ENCODE measurements around the gene C20orf204.

Gene C20orf204

DNA sequence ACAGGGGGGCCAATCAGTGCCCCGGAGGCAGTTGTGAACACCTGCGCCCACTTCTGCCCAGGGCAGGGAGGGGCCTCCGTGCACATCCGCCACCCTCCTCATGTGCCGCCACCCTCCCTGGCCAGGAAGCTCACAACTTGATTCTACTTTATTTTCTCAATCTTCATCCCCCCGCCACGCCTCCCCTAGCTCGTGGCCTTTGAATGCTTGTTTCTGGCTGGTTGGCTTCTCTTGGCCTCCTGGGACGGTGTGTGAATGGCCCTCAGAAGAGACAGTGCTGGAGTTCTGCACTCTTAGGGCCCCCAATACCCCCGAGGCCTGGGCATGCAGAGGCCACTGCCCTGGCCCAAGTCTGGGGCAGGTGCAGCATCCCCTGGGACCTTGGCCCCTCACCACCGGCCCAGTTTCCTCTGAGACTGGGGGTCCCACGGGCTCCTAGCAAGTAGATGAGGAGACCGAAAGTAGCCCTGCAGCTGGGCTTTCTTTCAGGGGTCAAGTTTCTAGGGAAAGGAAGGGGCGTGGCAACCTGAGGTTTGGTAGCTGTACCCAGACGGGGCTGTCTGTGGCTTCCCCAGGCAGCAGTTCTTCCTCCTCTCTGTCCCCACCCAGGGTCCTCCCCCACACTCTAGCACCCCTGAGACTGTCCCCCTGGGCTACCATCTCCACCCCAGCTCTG is 42.0 kb downstream of the C20orf204 start:
- Histone ChIP-seq H3K18ac (ENCODE audit: low read length) (no peak overlapping the region), H2BK15ac (replicated peaks; ENCODE audit: low read depth) (no peak overlapping the region), H3K36me3 (ENCODE audit: control insufficient read depth, insufficient read depth, low read length) (no peaks in the 10 kb centered on the region), H3K4me3 (ENCODE audit: low read length) (no peak overlapping the region), H3K4me2 (ENCODE audit: low read length) (no peak overlapping the region), H3K79me2 (ENCODE audit: control insufficient read depth, insufficient read depth, low read length) (no peaks in the 10 kb centered on the region), H3K27ac (ENCODE audit: low read depth, low read length) (no peak overlapping the region), H3K4me1 (ENCODE audit: control insufficient read depth, low read depth, low read length) (no peaks in the 10 kb centered on the region), H3K79me1 (ENCODE audit: low read length) (no peaks in the 10 kb centered on the region), H3K4ac (ENCODE audit: low read depth, low read length) (no peak overlapping the region), H2AK5ac (ENCODE audit: low read length) (no peak overlapping the region), H4K5ac (ENCODE audit: low read length) (no peak overlapping the region), H2BK5ac (ENCODE audit: low read length) (no peak overlapping the region), H3K9ac (ENCODE audit: low read length) (peak overlapping the region; percentile 15), H2BK120ac (ENCODE audit: low read depth, low read length) (no peak overlapping the region), H3K27me3 (ENCODE audit: insufficient read depth, low read length, poor library complexity) (no peaks in the 10 kb centered on the region), H3K23ac (ENCODE audit: low read length) (no peak overlapping the region), H3K56ac (ENCODE audit: low read length) (peak overlapping the region; percentile 38), H4K8ac (ENCODE audit: low read depth, low read length) (no peak overlapping the region)
- DNase-seq: no peak
- no CpG with 5 or more reads among the region's 15 CpGs for WGBS (ENCODE audit: extremely low coverage, insufficient coverage, low lambda C conversion rate)

DNA sequence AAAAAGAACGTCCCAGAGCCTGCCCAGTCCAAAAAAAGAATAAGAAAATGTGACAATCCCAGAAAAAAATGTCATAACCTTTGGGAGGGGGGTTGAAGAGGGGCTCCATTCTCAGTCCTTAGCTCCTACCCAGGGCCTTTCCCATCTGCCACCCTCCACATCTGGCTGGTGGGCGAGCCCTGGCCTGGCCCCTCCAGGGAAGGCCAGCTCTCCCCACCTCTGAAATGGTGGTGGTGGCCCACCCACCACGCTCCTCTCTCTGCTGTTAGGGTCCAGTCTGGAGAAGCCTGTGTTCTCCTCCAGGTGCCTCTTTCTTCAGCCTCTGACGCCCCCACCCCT is 42.9 kb downstream of the C20orf204 start:
- no peaks in the 10 kb centered on the region for H3K79me2 ChIP-seq (ENCODE audit: control insufficient read depth, insufficient read depth, low read length)
- H3K4me1 ChIP-seq (ENCODE audit: control insufficient read depth, low read depth, low read length): no peaks in the 10 kb centered on the region
- H3K4ac ChIP-seq (ENCODE audit: low read depth, low read length): no peak overlapping the region
- no CpG with 5 or more reads among the region's 4 CpGs for WGBS (ENCODE audit: extremely low coverage, insufficient coverage, low lambda C conversion rate)
- no peak overlapping the region for H4K5ac ChIP-seq (ENCODE audit: low read length)
- H3K23ac ChIP-seq (ENCODE audit: low read length): no peak overlapping the region
- DNase-seq: no peak
- no peak overlapping the region for H4K8ac ChIP-seq (ENCODE audit: low read depth, low read length)
- no peak overlapping the region for H2BK5ac ChIP-seq (ENCODE audit: low read length)
- peak overlapping the region; percentile 58 for H3K4me2 ChIP-seq (ENCODE audit: low read length)
- H3K9ac ChIP-seq (ENCODE audit: low read length): peak overlapping the region; percentile 82
- no peak overlapping the region for H3K27ac ChIP-seq (ENCODE audit: low read depth, low read length)
- H3K18ac ChIP-seq (ENCODE audit: low read length): peak overlapping the region; percentile 69
- no peaks in the 10 kb centered on the region for H3K36me3 ChIP-seq (ENCODE audit: control insufficient read depth, insufficient read depth, low read length)
- no peak overlapping the region for H2BK120ac ChIP-seq (ENCODE audit: low read depth, low read length)
- peak overlapping the region; percentile 64 for H3K4me3 ChIP-seq (ENCODE audit: low read length)
- H3K27me3 ChIP-seq (ENCODE audit: insufficient read depth, low read length, poor library complexity): peaks cover 2% of the 10 kb centered on the region
- no peak overlapping the region for H2AK5ac ChIP-seq (ENCODE audit: low read length)
- no peaks in the 10 kb centered on the region for H3K79me1 ChIP-seq (ENCODE audit: low read length)
- no peak overlapping the region for H2BK15ac ChIP-seq (replicated peaks; ENCODE audit: low read depth)
- H3K56ac ChIP-seq (ENCODE audit: low read length): peak overlapping the region; percentile 92

DNA sequence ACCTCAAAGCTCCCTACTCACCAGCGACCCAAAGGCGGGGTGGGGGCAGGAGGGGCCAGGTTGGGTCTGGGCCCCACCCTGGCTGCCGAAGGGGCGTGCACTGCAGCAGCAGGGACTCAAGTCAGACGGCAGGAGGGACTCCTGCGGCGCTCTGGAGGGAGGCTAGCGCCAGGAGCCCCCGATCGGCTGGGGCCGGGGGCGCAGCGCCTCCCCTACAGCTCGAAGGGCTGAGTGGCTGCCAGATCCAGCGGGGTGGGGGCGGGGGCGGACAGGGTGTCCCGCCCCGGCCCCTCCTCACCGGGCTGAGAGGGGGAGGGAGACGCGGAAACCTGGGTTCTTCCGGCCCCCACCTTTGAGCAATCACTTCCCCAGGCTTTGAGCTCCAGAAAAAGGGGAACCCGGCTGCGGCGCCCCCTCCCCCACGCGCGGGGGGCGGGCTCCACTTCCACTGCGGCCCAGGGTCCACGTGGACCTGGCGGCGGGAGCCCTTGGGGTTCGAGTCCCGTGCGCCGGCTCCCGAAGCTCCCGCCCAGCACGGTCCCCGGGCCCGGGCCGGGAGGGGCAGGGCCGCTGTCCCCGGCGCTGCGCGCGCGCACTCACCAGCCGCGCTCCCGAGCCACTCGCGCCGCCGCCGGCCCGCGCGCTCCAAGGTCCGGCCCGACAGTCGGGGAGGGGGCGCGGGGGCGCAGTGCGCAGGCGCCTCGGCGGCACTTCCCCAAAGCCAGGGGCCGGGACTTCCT is 43.5 kb downstream of the C20orf204 start, which contains the start of gene RGS19:
TSS of gene RGS19 (minus strand) at position 246 of the 740 bp plus-strand sequence. CDS start 2,632 bp downstream, outside the sequence.
- no peaks in the 10 kb centered on the region for H3K36me3 ChIP-seq (ENCODE audit: control insufficient read depth, insufficient read depth, low read length)
- no peaks in the 10 kb centered on the region for H3K79me1 ChIP-seq (ENCODE audit: low read length)
- no peak within 1 kb of the TSS for H2AK5ac ChIP-seq (ENCODE audit: low read length)
- H3K4me2 ChIP-seq (ENCODE audit: low read length): peak within 1 kb of the TSS; percentile 97
- H2BK120ac ChIP-seq (ENCODE audit: low read depth, low read length): no peak within 1 kb of the TSS
- peak within 1 kb of the TSS; percentile 93 for H3K9ac ChIP-seq (ENCODE audit: low read length)
- H3K18ac ChIP-seq (ENCODE audit: low read length): peak within 1 kb of the TSS; percentile 69
- no peak within 1 kb of the TSS for H2BK5ac ChIP-seq (ENCODE audit: low read length)
- peak within 1 kb of the TSS; percentile 97 for H4K8ac ChIP-seq (ENCODE audit: low read depth, low read length)
- H3K23ac ChIP-seq (ENCODE audit: low read length): peak within 1 kb of the TSS; percentile 80
- H4K5ac ChIP-seq (ENCODE audit: low read length): no peak within 1 kb of the TSS
- no peak within 1 kb of the TSS for H2BK15ac ChIP-seq (replicated peaks; ENCODE audit: low read depth)
- H3K4me3 ChIP-seq (ENCODE audit: low read length): peak within 1 kb of the TSS; percentile 75
- peak within 1 kb of the TSS; percentile 7 for H3K27ac ChIP-seq (ENCODE audit: low read depth, low read length)
- peak; percentile 77 for DNase-seq
- peak within 1 kb of the TSS; percentile 98 for H3K56ac ChIP-seq (ENCODE audit: low read length)
- H3K4me1 ChIP-seq (ENCODE audit: control insufficient read depth, low read depth, low read length): no peaks in the 10 kb centered on the region
- H3K79me2 ChIP-seq (ENCODE audit: control insufficient read depth, insufficient read depth, low read length): no peaks in the 10 kb centered on the region
- peak within 1 kb of the TSS; percentile 82 for H3K4ac ChIP-seq (ENCODE audit: low read depth, low read length)
- peaks cover 8% of the 10 kb centered on the region for H3K27me3 ChIP-seq (ENCODE audit: insufficient read depth, low read length, poor library complexity)
- WGBS (ENCODE audit: extremely low coverage, insufficient coverage, low lambda C conversion rate): no CpG with 5 or more reads among the region's 73 CpGs

DNA sequence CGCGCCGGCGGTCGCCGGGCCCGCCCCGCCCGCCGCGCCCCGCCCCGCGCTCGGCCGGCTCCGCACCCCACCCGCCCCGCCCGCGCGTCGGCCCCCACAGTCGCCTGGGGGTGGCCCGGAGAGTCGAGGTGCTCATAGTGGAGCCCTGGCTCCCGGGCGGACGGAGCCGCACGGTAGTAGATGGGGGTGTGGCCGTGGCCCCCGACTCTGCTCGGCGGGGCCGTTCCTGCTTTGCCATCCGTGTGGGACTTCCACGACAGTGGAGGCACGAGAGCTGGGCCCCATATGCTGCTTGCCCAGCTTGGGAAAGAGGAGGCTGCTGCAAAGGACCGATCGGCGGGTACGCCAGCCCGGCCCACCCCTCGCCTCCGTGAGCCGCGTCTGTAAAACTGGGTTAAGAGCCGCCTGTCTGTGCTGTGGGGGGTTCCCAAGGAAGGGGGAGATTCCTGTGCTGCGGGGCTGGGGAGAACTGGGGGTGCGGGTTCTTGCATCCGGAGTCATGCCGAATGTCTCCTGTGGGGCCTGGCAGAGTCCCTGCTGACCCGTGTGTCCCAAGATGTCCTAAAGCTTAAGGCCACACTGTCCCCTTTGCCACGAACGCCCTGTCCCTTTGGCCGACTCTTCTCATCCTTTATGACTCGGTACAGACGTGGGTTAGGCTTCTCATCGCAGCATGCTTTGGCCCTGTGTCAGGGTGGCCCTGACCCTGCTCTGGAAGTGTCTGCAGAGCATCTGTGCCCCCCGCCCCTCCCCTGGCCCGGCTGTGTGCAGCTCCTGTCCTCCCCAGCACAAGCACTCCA is 44.2 kb downstream of the C20orf204 start, which contains the start of gene OPRL1:
TSS of gene OPRL1 (plus strand) at position 70 of the 800 bp plus-strand sequence. CDS start 12,639 bp downstream, outside the sequence.
- peak within 1 kb of the TSS; percentile 93 for H3K9ac ChIP-seq (ENCODE audit: low read length)
- H3K27me3 ChIP-seq (ENCODE audit: insufficient read depth, low read length, poor library complexity): peaks cover 16% of the 10 kb centered on the region
- H2AK5ac ChIP-seq (ENCODE audit: low read length): no peak within 1 kb of the TSS
- H3K18ac ChIP-seq (ENCODE audit: low read length): peak within 1 kb of the TSS; percentile 69
- H2BK5ac ChIP-seq (ENCODE audit: low read length): no peak within 1 kb of the TSS
- H3K4ac ChIP-seq (ENCODE audit: low read depth, low read length): peak within 1 kb of the TSS; percentile 82
- peak within 1 kb of the TSS; percentile 80 for H3K23ac ChIP-seq (ENCODE audit: low read length)
- H3K79me2 ChIP-seq (ENCODE audit: control insufficient read depth, insufficient read depth, low read length): no peaks in the 10 kb centered on the region
- H3K56ac ChIP-seq (ENCODE audit: low read length): peak within 1 kb of the TSS; percentile 98
- H2BK15ac ChIP-seq (replicated peaks; ENCODE audit: low read depth): no peak within 1 kb of the TSS
- no CpG with 5 or more reads among the region's 62 CpGs for WGBS (ENCODE audit: extremely low coverage, insufficient coverage, low lambda C conversion rate)
- H4K5ac ChIP-seq (ENCODE audit: low read length): no peak within 1 kb of the TSS
- H3K79me1 ChIP-seq (ENCODE audit: low read length): no peaks in the 10 kb centered on the region
- peak within 1 kb of the TSS; percentile 97 for H3K4me2 ChIP-seq (ENCODE audit: low read length)
- H2BK120ac ChIP-seq (ENCODE audit: low read depth, low read length): no peak within 1 kb of the TSS
- peak within 1 kb of the TSS; percentile 75 for H3K4me3 ChIP-seq (ENCODE audit: low read length)
- H3K27ac ChIP-seq (ENCODE audit: low read depth, low read length): peak within 1 kb of the TSS; percentile 7
- no peaks in the 10 kb centered on the region for H3K4me1 ChIP-seq (ENCODE audit: control insufficient read depth, low read depth, low read length)
- no peak for DNase-seq
- no peaks in the 10 kb centered on the region for H3K36me3 ChIP-seq (ENCODE audit: control insufficient read depth, insufficient read depth, low read length)
- H4K8ac ChIP-seq (ENCODE audit: low read depth, low read length): peak within 1 kb of the TSS; percentile 97

DNA sequence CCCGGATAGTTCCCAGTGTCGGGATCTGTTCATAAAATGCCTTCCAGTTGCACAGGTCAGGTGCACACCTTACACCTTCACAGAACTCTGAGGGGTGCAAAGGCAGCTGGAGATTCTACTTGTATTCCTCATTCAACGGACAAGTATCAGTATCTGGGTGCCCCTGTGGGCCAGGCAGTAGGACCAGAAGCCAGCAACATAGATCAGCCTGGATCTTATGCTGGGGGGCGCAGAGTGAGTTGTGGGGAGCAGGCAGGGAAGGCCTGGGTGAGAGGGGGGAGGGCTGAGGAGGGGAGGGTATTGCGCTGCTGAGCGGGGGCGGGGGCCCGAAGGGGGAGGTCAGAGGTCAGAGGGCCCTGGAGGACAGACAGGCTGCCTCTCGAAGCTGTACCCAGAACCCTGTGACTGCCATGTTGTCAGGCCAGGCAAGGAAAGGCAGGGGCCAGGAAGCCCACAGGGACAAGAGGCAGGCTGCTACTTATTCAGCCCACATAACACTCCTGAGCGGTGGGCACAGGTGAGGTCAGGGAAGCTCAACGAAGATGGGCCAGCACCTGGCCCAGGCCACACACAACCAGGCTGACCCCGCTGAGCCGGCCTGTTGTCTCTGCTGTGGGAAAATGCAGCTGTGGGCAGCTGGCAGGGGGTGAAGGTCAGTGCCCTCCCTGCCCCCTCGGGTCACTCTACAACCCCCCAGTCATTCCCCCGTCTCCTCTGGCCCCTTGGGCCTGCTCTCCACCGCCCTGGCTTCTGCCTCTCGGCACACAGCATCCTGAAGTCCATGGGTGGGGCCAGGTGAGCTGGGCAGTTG is 45.0 kb downstream of the C20orf204 start:
- H3K23ac ChIP-seq (ENCODE audit: low read length): no peak overlapping the region
- WGBS (ENCODE audit: extremely low coverage, insufficient coverage, low lambda C conversion rate): no CpG with 5 or more reads among the region's 17 CpGs
- no peak overlapping the region for H2BK15ac ChIP-seq (replicated peaks; ENCODE audit: low read depth)
- no peak overlapping the region for H2BK5ac ChIP-seq (ENCODE audit: low read length)
- no peak overlapping the region for H2AK5ac ChIP-seq (ENCODE audit: low read length)
- no peaks in the 10 kb centered on the region for H3K36me3 ChIP-seq (ENCODE audit: control insufficient read depth, insufficient read depth, low read length)
- no peak overlapping the region for H3K4me3 ChIP-seq (ENCODE audit: low read length)
- no peak overlapping the region for H3K18ac ChIP-seq (ENCODE audit: low read length)
- no peak overlapping the region for H3K4me2 ChIP-seq (ENCODE audit: low read length)
- no peak for DNase-seq
- no peak overlapping the region for H4K5ac ChIP-seq (ENCODE audit: low read length)
- peak overlapping the region; percentile 93 for H3K9ac ChIP-seq (ENCODE audit: low read length)
- H2BK120ac ChIP-seq (ENCODE audit: low read depth, low read length): no peak overlapping the region
- no peak overlapping the region for H3K56ac ChIP-seq (ENCODE audit: low read length)
- no peak overlapping the region for H4K8ac ChIP-seq (ENCODE audit: low read depth, low read length)
- peaks cover 19% of the 10 kb centered on the region for H3K27me3 ChIP-seq (ENCODE audit: insufficient read depth, low read length, poor library complexity)
- no peaks in the 10 kb centered on the region for H3K79me1 ChIP-seq (ENCODE audit: low read length)
- H3K79me2 ChIP-seq (ENCODE audit: control insufficient read depth, insufficient read depth, low read length): no peaks in the 10 kb centered on the region
- H3K4me1 ChIP-seq (ENCODE audit: control insufficient read depth, low read depth, low read length): no peaks in the 10 kb centered on the region
- no peak overlapping the region for H3K27ac ChIP-seq (ENCODE audit: low read depth, low read length)
- no peak overlapping the region for H3K4ac ChIP-seq (ENCODE audit: low read depth, low read length)

All from mesendoderm (in vitro differentiated cells).